ENCODE results near the gene ILKAP. TPM values are rescaled to one million over a fixed set of nuclear protein-coding genes. Genes with fewer than 3 reads are reported as not detected.

The ILKAP gene
- polyA plus RNA-seq, 3 donors, result 25.7 to 39.0 (median 30.7) TPM

DNA sequence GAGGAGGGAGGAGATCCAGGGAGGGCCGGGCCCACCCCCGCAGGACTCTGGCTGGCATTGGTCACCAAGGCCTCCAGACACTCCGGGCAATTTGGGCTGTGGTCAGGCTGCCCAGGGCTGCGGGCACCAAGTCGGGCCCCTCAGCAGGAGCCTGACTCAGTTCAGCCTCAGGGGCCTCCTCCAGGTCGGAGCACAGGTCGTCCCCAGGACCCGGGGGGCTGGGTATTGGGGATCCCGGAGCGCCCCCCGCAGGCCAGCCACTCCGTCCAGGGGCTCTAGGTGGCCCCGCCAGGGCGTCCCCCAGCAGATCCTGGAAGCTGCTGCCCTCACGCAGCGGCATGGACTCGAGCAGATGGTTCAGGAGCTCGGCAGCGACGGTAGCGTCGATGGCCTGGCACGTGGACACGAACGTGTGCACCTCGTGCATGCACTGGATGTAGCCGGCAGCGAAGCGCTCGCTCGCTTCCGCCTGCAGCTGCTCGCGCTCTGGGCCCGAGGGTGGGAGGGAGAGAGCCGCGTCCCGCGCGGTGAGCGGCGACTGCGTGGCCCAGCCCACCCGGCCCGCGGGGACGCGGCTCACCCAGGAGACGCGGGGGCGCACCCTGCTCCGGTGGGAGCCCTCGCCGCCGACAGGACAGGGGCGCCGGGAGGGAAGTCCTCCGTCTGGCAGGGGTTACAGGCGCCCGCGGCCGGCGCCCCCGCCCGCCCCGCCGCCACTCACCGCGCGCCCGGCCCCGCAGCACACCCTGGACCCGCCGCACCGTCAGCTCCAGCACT, 35.5 kb upstream of the ILKAP start:
- WGBS, 3 donors, result 21 to 34% (median 31%) methylated on average over 33 to 75 of the region's 75 CpGs

DNA sequence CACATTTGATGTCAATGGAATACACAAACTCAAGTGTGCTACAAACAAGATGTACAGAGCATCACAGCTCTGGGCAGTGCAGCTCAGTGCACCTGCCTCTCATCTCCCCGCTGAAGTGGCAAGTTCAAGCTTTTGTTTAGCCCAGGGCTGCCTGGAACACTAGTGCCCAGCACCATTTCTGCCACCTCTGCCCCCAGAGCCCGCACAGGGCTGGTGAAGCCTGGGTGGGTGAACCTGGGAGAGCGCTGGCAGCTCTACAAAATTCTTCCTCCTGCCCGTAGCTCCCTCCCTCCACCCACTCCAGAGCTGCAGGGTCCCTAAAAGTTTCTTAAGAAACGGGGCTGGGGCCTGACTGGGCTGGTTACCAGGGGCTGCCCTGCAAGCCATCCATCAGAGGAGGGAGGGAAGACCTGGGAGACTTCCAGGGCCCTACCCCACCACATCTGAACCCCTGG, 34.8 kb upstream of the ILKAP start:
- WGBS, 3 donors, result 83 to 90% (median 85%) methylated on average over 5 of the region's 5 CpGs
- H3K27ac ChIP-seq (ENCODE audit: low read depth, low read length), result no peak overlapping the region

More for the DNA sequence above, 35.5 kb upstream of the ILKAP start:
- H3K27ac ChIP-seq (ENCODE audit: low read depth, low read length), result no peak overlapping the region

DNA sequence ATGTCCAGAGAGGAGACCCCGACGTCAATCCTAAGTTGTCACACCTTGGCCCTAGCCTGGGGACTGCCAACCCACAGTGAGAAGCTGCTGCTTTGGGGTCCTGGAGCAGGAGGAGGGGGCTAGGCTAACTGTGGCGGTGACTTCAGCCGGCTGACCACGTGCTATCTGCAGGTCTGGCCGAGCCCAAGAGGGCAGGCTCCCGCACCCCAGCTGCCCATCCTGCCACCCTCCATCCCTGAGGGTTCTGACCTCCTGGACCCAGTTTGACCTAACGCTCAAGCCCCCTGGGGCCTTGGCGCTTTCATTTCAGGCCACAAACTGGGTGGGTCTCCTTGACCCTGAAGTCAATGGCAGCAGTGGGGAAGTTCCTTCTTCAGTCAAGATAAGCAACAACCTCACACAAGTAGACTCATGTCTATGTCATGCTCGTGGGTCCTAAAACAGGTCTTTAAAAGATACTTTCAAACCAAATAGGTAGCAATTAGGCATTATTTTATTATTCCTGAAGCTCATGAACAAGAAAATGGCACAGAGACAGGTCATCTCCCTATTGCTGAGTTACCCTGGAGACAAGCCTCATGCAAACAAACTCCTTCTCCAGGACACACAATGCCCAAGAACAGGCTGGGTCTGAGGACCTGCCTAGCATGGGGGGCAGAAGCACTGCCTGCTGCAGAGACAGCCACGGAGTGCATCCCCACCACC, 34.1 kb upstream of the ILKAP start:
- 77 to 87% (median 83%) methylated on average over 11 of the region's 11 CpGs for WGBS, 3 donors
- no peak overlapping the region for H3K27ac ChIP-seq (ENCODE audit: low read depth, low read length)

DNA sequence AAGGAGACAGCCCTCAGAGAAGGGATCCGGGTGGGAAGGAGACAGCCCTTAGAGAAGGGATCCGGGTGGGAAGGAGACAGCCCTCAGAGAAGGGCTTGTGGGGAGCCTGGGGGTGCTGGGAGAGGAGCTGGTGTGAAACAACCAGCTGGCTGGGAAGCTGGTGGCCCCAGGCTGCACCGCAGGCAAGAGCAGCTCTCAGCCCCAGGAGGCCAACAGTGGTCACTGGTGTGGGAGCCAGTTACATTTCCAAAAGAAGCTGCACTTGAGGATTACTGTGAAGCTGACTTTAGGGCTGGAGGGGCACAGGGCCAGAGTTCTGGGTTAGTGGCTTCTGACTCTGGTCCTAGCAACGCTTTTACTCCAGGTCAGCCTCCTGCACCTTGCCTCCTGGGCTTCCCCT, 33.1 kb upstream of the ILKAP start:
- H3K27ac ChIP-seq (ENCODE audit: low read depth, low read length), result no peak overlapping the region
- WGBS, 3 donors, result 71 to 91% (median 81%) methylated on average over 4 of the region's 4 CpGs

DNA sequence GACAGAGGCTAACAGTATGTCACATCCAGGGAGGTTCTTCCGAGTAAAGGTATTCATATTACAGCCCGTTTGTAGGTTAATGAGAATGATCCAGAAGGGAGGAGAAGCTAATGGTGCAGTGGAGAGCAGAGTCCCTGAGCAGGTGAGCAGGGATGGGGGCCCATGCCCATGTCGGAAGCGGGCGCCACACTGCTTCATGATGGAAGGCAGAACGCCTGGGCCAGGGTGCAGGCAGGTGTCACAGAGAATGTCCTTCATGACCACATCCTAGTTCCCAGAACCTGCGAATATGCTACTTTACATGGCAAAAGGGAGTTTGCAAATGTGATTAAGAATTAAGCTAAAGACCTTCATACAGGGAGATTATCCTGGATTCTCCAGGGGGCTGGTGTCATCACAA, 32.4 kb upstream of the ILKAP start:
- H3K27ac ChIP-seq (ENCODE audit: low read depth, low read length), result no peak overlapping the region
- 90 to 93% (median 92%) methylated on average over 7 of the region's 7 CpGs for WGBS, 3 donors

DNA sequence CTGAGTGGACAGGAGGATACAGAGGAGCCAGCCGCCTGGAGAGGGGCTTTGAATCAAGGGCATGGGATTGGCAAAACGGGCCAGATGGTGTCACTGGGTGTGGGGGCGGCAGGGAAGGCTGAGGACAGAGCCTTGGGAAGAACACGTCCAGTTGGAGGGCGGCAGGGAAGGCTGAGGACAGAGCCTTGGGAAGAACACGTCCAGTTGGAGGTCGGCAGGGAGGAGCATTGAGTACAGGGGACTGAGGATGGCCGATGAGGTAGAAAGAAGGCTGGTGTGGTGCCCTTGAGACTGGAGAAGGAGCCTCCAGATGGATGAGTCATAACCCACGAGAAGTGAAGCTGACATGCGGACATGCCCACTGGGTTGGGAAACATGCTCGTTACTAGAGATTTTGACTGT, 31.8 kb upstream of the ILKAP start:
- no peak overlapping the region for H3K27ac ChIP-seq (ENCODE audit: low read depth, low read length)
- WGBS, 3 donors, result 72 to 79% (median 75%) methylated on average over 11 of the region's 11 CpGs

DNA sequence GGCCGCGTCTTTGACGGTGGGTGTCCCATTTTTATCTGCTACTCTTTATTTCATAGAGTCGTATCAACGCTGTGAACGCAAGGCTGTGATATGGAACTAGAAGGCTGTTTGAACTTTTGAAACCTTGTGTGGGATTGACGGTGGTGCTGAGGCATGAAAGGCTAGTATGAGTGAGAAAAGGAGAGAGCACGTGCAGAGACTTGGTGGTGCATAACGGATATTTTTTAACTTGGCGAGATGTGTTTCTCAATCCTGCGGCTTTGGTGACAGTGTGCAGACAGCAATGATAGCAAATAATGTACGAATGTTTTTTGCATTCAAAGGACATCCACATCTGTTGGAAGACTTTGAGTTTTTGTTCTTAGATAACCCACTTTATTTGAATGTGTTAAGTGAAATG, 30.1 kb upstream of the ILKAP start:
- 83 to 87% (median 86%) methylated on average over 12 of the region's 12 CpGs for WGBS, 3 donors
- no peak overlapping the region for H3K27ac ChIP-seq (ENCODE audit: low read depth, low read length)

DNA sequence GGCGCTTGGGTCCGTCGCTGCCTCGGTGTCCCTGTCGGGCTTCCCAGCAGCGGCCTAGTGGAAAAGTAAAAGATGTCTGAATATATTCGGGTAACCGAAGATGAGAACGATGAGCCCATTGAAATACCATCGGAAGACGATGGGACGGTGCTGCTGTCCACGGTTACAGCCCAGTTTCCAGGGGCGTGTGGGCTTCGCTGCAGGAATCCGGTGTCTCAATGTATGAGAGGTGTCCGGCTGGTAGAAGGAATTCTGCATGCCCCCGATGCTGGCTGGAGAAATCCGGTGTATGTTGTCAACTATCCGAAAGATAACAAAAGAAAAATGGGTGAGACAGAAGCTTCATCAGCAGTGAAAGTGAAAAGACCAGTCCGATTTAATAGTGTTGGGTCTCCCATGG, 28.3 kb upstream of the ILKAP start:
- H3K27ac ChIP-seq (ENCODE audit: low read depth, low read length), result no peak overlapping the region
- WGBS, 3 donors, result 54 to 64% (median 55%) methylated on average over 21 of the region's 21 CpGs

DNA sequence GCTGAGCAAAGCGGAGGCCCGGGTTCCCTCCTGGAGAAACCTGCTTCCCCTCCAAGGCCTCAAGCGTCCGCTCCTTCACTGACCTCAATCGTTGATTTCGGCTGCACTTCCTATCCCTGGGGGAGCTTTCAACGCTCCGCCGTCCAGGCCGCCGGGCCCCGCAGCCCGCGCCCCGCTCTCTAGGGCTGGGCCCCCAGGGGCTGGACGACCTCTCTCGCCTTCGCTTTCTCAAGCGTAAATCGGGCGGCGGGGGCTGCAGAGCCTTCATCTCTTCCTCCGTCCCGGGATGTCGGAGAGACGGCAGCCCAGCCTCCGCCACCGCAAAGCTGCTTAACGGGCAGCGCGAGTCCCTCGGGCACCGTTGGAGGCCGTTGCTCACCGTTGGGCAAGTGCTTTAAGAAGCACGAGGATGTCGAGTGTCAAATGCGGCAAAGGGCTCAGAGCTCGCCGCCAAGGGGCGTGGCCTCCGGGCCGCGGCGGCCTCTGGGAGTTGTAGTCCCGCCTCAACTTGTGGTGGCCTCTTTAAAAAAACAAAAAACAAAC, 27.8 kb upstream of the ILKAP start:
- H3K27ac ChIP-seq (ENCODE audit: low read depth, low read length), result no peak overlapping the region
- 1 to 11% (median 2%) methylated on average over 42 to 46 of the region's 46 CpGs for WGBS, 3 donors

DNA sequence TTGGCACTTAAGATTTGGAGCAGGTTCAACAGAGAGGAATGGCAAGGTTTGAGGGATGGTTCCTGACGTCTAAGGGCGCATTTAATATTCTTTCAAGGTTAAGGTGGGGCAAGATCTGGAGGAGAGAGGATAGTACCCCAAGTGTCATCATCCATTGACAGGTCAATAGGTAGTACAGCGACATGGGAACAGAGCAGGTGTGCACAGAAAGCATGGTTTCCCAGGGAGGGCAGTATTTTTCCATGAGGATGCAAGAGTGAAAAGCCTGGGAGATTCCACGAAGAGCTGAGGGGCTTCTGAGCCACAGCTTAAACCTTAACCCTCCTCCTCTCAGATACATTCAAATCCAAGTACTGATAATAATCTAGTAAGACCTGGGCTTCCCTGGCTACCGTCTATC, 27.2 kb upstream of the ILKAP start:
- WGBS, 3 donors, result 47 to 84% (median 77%) methylated on average over 5 of the region's 5 CpGs
- no peak overlapping the region for H3K27ac ChIP-seq (ENCODE audit: low read depth, low read length)

DNA sequence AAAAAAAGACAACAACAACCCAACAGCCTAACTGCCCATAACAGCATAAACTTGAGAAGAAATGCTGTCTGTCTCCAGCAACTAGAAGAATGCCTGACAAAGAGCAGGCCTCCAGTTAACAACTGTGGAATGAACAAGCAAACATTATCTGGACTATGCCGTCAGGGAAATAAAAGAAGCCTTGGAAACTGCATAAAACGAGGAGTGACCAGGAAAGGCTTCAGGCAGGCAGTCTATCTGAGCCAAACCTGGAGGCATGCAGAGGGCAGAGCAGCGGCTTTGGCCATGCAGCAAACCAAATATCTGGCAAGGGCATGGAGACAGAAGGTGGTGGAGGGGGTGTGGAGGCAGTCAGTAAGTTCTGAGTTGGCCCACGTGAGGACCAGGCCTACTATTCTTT, 25.2 kb upstream of the ILKAP start:
- 47 to 75% (median 71%) methylated on average over 4 of the region's 4 CpGs for WGBS, 3 donors
- no peak overlapping the region for H3K27ac ChIP-seq (ENCODE audit: low read depth, low read length)

DNA sequence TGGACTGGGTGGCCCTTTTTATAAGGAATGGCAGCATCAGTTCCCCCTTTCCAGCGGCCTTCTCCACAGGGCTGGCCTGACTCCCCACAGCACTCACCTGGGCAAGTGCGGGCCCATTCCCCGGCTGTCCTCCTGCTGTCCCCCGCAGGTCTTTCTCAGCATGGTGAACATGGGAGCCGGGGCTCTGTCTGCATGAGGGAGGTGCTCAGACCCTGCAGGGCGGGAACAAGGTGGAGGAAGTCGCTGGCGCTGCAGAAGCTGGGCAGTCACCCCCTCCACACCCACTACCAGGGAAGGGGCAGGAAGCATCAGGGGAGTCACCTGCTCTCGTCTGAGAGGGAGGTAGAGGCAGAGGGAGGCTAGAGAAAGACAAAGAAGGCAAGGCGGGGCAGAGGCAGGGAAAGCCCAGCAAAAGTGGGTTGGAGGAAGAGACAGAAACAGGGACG, 24.1 kb upstream of the ILKAP start:
- H3K27ac ChIP-seq (ENCODE audit: low read depth, low read length), result no peak overlapping the region
- WGBS, 3 donors, result 73 to 92% (median 90%) methylated on average over 11 of the region's 11 CpGs

DNA sequence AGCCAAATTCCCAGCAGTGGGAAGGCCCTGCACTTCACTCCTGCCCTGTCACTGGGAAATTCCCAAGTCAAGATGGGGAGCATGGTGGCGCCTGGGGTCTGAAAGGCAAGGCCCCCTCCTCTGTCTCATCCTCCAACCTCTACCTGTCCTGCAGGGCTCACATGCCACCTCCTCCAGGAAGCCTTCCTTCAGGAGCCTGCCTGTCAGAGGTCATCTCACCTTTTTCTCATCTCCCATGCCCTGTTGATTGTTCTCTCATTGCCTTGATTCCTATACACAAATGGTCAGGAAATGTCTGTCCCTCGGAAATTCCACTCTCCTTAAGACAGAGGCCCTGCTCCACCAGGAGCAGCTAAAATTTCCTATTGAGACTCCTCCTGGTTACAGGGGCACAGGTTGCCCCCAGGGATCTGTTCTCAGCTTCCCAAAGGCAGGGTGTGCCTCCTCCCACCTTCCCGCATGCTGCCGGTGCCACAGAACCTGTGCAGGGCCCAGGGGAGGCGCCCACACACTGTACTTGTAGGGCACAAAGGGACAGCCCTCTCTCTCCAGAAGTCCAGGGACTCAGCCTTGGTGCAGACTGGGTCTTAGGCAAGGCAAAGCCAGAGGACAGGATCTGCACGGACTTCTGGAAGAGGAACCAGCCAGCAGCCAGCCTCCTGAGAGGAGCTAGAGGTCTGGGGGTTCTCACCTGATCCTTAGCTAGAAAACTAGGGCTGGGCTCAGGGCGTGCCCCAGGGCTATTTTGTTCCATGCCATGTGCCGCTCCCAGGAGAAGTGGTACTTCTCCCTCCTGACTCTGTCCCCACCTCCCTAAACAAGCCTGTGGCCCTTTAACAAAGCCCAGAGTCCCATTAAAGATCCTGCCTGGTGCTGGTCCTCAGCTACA, 23.4 kb upstream of the ILKAP start:
- WGBS, 3 donors, result 88 to 95% (median 91%) methylated on average over 8 of the region's 8 CpGs
- H3K27ac ChIP-seq (ENCODE audit: low read depth, low read length), result no peak overlapping the region

DNA sequence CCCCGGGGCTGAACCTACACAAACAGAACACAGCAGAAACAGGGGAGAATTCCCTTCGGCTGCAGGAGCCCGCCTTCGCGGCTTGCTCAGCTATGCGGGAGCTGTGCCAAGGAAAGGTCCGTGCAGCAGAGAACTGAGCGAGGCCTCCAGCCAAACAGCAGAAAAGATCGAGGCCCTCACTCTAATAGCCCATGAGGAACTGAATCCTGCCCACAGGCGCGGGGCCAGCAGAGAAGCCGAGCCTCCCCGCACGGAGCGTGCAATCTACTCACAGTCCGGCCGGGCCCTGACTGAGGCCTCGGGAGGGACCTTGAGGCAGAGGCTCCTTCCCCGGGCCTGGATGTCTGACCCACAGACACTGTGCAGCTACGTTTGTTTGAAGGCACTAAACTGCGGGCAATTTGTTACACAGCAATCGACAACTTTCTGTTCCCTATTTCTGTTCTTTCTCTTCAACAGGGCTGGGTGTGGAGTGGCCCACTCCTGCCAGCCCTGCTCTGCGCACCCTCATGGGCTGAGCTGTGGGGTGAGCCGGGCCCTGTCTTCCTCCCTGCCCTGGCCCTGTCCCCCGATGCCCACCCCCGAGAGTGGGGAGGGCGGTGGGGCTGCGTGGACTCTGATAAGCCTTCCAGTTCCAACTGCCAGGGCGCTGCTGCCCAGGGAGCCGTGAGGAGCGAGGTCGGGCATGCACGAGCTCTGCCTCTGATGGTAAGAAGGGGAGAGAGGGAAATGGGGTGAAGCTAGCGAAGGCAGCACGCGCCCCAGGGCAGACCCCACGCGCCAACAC, 22.6 kb upstream of the ILKAP start:
- WGBS, 3 donors, result 76 to 82% (median 79%) methylated on average over 38 of the region's 38 CpGs
- no peak overlapping the region for H3K27ac ChIP-seq (ENCODE audit: low read depth, low read length)

DNA sequence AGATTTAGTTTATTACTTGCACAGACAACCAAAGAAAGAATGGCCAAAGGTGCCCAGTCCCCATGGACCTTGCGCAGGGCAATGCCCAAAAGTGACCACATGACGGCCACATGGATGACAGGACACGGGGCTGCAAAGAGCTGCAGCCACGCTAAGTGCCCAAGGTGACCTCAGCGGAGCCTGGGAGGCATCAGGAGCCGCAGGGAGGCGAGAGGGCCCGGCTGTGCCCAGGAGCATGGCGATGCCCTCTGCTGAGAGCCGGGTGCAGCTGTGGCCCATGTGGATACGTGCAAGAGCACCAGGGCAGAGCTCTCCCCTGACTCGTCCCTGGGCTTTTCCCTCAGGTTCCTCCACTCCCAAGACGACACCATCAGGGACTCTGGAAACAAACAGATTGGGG, 21.6 kb upstream of the ILKAP start:
- 88 to 95% (median 92%) methylated on average over 13 of the region's 13 CpGs for WGBS, 3 donors
- H3K27ac ChIP-seq (ENCODE audit: low read depth, low read length), result no peak overlapping the region

DNA sequence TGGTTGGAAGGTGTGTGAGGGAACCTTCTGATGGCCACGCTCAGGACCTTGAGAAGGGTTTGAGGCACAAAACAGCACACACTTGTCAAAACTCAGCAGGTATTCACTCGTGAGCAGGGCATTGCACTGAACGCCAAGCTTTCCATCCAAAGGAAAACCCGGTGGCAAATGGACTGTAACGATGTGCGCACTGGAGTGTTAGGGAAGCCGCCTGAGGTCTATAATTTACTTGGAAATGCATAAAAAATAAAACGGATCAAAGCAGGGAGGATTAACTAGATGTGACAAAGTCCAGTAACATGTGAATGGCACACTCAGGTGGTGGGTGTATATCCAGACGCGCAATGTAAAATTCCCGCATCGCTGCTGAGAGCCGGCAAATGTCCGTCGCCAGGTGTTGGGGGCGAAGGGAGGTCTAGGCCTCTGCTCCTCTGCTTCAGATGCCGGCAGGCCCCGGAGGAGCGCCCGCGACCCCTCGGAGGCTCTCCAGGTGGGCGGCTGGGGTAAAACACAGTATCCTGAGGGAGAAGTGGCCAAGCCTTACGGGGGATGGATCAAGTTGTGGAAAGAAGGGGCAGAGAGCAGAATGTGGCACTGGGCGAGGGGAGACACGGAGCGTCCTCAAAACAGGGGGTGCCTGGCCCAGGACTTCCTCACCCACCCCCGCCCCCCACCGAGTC, 21.0 kb upstream of the ILKAP start:
- WGBS, 3 donors, result 95 to 97% (median 96%) methylated on average over 28 to 29 of the region's 29 CpGs
- H3K27ac ChIP-seq (ENCODE audit: low read depth, low read length), result no peak overlapping the region

DNA sequence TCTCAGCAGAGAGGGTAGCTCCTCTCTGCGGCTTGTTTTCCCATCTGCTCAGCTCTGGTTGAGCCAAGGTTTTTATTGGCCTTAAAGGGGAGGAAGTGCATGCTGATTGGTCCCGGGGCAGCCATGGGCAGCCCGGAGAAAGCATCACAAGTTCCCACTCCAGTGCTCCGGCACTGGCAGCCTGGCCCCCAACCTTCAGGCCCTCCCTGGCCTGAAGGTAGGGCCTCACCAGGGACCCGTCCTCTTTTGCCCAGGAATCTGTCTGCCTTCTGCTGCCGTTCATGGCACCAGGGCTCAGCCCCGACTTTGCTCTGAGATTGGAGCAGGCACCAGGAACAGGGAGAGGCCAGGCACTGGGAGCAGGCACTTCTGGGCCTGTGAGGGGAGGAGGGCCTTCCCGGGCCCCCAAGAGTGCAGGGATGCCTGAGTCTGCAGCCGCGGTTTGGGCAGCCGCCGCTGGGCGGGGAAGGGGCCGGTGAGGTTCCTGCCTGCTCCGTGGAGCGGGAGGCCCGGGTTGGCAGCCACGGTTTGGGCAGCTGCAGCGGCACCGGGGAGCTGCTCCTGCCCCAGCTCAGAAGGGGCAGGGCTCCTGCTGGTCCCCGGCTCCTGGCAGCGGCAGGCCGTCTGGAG, 17.5 kb upstream of the ILKAP start:
- no peak overlapping the region for H3K27ac ChIP-seq (ENCODE audit: low read depth, low read length)
- 67 to 78% (median 76%) methylated on average over 16 to 23 of the region's 23 CpGs for WGBS, 3 donors
